SK-N-MC (cell line): ENCODE measurements around the gene NR5A2.

Experiments
- DNase-seq: peaks from one replicate; pipeline ENCODE4 v3.0.0-alpha.2; 2011; ENCODE audit warnings: low read depth, low spot score
- H3K27ac ChIP-seq: fragments of 200-600 bp; sonication (generic); 2 replicates; pipeline ENCODE4 v1.5.1; 2016; ENCODE audit warnings: mixed run types
- H3K36me3 ChIP-seq: fragments of 200-600 bp; sonication (generic); 2 replicates; pipeline ENCODE4 v1.6.1; 2017; ENCODE audit warnings: antibody characterized with exemption, low read length, mixed read lengths; ENCODE audit not compliant: insufficient read depth
- H3K4me3 ChIP-seq: fragments of 200-600 bp; sonication (generic); 2 replicates; pipeline ENCODE4 v1.5.1; 2016
- H3K9ac ChIP-seq: fragments of 200-600 bp; sonication (generic); 2 replicates; pipeline ENCODE4 v1.8.0; 2017; ENCODE audit warnings: mixed run types, mixed read lengths; ENCODE audit not compliant: insufficient read length
- H3K9me3 ChIP-seq: fragments of 200-600 bp; sonication (generic); 2 replicates; pipeline ENCODE4 v1.6.1; 2017; ENCODE audit warnings: low read depth, mild to moderate bottlenecking, antibody characterized with exemption, low read length, moderate library complexity, mixed read lengths
- EZH2 ChIP-seq: fragments of 200-600 bp; sonication (generic); IDR thresholded peaks from one replicate; pipeline ENCODE4 v1.6.1; 2017; ENCODE audit warnings: antibody characterized with exemption
- FOXP2 ChIP-seq: optimal IDR thresholded peaks from 2 replicates; pipeline ENCODE3; 2011; ENCODE audit warnings: mild to moderate bottlenecking, moderate library complexity; ENCODE audit not compliant: insufficient read depth; ENCODE audit errors: extremely low read length, control extremely low read depth
- POLR2AphosphoS5 ChIP-seq: IDR thresholded peaks from 2 replicates; pipeline ENCODE4 v1.6.1; 2012; ENCODE audit warnings: mild to moderate bottlenecking, low read depth, low read length, borderline replicate concordance

Gene NR5A2

DNA sequence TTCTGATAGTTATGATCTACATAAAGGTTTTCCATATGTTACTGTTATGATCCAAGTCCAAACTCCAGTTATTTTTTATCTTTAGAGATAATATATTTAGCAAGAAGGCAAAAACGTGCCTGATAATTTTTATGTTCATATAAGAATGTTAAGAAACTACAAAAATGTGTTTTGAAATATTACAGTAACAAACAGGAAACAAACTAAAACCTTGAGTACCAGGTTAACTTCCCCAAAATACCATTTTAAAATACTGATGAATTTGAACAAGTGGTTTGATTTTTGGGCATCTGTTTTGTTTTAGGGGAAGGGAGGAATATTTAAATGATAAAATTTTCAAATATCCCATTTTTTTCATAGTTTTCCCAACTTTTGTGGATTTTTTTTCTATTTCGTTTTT lies 124.8 kb downstream of the NR5A2 start:
- TF ChIP-seq FOXP2, result no peak
- no peak for TF ChIP-seq EZH2
- no peak for TF ChIP-seq POLR2AphosphoS5
- no peak for DNase-seq
- Histone ChIP-seq H3K27ac (no peak overlapping the region), H3K4me3 (no peak overlapping the region), H3K36me3 (no peaks in the 10 kb centered on the region), H3K9me3 (no peaks in the 10 kb centered on the region), H3K9ac (no peak overlapping the region)

DNA sequence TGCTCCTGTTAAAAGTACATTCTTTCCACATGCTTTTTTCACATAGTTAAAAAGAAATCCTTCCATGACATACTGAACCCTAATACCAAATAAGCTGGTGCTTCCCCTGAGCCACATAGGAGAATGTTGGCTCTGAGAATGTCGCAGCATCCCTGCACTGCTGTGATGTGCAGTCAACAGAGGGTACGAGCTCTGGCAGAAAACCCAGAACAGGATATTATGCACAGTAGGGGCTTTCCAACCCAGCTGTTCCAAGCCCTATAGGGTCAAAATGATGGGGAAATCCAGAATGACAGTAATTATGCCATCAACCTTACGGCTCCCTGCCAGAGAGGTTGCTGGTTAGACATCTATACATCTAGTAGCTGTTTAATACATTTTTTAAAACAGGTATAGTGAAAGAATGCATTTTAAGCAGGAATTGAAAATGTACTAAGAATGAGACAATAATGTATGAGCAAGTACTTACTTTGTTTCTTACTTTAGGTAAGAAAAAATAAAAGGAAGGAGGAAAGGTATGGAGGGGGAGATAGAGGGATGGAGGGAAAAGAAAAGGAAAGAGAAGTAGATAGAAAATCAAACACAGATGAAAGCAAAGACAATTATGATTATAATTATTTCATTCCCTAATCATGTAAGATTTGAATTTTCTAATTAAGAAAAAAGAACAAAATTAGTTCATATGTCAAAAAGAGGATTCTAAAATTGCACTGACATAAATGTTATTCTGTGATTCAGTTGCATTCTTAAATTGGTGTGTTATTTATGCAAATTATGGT lies 126.0 kb downstream of the NR5A2 start:
- H3K36me3 ChIP-seq, result no peaks in the 10 kb centered on the region
- H3K27ac ChIP-seq, result no peak overlapping the region
- no peak for TF ChIP-seq POLR2AphosphoS5
- TF ChIP-seq FOXP2, result no peak
- no peak for TF ChIP-seq EZH2
- H3K4me3 ChIP-seq, result no peak overlapping the region
- H3K9ac ChIP-seq, result no peak overlapping the region
- DNase-seq, result no peak
- no peaks in the 10 kb centered on the region for H3K9me3 ChIP-seq

DNA sequence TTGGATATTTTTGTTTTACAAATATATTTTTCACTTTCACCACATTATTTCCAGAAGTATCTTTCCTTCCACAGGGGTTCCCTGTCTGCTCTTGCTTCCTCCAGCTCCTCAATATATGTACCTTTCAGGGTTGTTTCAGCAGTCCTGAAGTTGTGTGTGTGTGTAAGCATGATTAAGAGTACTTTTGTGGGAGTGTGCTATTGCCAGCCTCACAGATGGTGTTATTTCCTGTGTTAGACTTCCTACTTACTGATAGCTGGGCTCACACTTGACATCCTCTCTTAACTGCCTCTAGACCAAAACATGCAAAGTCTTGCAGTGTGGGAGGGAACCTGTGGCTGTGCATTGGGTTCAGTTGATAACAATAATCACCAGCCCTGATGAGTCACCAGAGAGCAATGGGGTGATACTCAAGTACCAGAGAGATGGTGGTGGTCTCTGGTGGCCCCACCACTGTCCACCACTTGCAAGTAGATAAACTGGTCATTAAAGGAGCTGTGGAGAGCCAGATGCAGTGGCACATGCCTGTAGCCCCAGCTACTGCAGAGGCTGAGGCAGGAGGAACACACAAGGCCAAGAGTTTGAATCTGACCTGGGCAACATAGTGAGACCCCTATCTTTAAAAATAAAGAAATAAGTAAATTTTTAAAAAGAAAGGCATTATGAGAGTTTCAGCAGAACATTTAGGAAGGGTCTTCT lies 126.7 kb downstream of the NR5A2 start:
- Histone ChIP-seq H3K9ac (no peak overlapping the region), H3K9me3 (no peaks in the 10 kb centered on the region), H3K4me3 (no peak overlapping the region), H3K36me3 (no peaks in the 10 kb centered on the region), H3K27ac (no peak overlapping the region)
- DNase-seq, result no peak
- no peak for TF ChIP-seq EZH2
- no peak for TF ChIP-seq FOXP2
- TF ChIP-seq POLR2AphosphoS5, result no peak

DNA sequence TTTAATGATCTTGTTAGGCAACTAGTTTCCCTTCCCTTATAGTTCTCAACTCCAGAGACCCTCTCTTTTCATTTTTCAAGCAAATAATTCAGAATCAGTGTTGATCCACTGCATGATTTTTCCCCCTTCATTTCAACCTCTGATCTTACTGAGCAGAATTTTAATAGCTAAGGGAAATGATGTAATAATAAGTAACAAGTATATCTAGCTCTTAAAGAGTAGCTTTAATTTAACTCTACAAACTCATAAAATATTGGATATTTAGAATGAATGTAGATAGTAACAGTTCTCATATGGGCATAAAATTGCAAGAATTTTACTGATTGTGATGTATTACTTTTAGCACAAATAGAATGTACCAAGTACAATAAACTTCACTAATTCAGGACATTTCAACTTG lies 130.2 kb downstream of the NR5A2 start:
- DNase-seq, result no peak
- Histone ChIP-seq H3K36me3 (no peaks in the 10 kb centered on the region), H3K4me3 (peak overlapping the region; percentile 45), H3K9ac (peak overlapping the region; percentile 71), H3K27ac (peak overlapping the region; percentile 95), H3K9me3 (no peaks in the 10 kb centered on the region)
- TF ChIP-seq POLR2AphosphoS5 (no peak), FOXP2 (no peak), EZH2 (no peak)

DNA sequence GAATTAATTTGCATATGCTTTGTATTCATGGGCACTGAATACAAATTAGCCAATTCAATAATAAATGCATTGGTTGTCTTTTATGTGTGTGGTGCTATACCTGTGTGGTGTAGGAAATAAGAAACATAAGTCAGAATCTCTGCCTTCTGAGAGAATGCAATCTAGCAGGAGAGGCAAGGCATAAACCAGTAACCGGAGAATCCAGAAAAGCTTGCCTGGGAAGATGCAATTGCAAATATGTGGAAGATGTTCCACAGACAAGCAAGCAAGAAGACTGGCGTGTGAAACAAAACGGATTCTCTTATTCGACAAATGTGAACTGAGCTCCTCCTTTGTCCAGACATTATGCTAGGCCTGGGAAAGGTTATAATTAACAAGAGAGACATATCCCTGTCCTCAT lies 134.3 kb downstream of the NR5A2 start:
- DNase-seq, result no peak
- H3K36me3 ChIP-seq, result no peaks in the 10 kb centered on the region
- H3K9me3 ChIP-seq, result no peaks in the 10 kb centered on the region

DNA sequence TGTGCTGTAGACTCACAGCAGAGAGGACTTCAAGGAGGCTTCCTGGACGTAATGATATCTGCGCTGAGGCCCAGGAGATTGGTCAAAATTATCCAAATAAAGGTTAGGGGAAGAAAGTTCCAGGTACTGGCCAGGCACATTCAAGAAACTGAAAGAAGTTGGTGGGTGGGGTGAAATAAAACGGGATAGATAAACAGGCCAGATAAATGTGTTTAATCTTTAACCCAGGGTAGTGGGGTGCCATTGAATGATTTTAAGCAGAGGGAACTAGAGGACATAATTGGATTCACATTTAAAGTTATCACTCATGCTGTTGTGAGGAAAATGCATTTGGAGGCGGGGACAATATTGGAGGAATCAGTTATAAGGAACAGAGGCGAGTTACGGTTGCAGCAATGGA lies 134.7 kb downstream of the NR5A2 start:
- no peak for DNase-seq
- Histone ChIP-seq H3K36me3 (no peaks in the 10 kb centered on the region), H3K4me3 (no peak overlapping the region), H3K27ac (no peak overlapping the region), H3K9ac (no peak overlapping the region), H3K9me3 (no peaks in the 10 kb centered on the region)
- TF ChIP-seq POLR2AphosphoS5 (no peak), EZH2 (no peak), FOXP2 (no peak)

More for the DNA sequence above, 134.3 kb downstream of the NR5A2 start:
- no peak for TF ChIP-seq FOXP2
- TF ChIP-seq POLR2AphosphoS5, result no peak
- TF ChIP-seq EZH2, result no peak
- Histone ChIP-seq H3K27ac (no peak overlapping the region), H3K4me3 (no peak overlapping the region), H3K9ac (no peak overlapping the region)

DNA sequence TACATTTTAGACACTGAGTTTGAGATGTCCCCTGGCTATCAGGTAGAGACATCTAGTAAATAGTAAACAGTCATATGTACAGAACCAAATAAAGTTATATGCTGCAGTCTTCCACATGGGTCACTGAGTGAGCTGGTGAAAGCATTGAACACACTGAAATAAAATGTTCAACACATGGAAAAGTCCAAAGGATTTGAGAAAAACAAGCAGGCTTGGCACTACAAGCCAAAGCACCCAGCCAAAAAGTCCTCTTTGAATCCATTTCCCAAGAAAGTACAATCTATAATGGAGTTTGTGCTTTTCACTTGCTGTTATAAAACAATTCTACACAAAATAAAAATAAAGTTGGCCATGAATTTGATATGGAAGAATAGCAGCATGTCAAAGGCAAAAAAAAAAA lies 135.4 kb downstream of the NR5A2 start:
- no peak overlapping the region for H3K9ac ChIP-seq
- no peak for DNase-seq
- no peak overlapping the region for H3K27ac ChIP-seq
- H3K9me3 ChIP-seq, result no peaks in the 10 kb centered on the region
- H3K4me3 ChIP-seq, result no peak overlapping the region
- H3K36me3 ChIP-seq, result no peaks in the 10 kb centered on the region
- TF ChIP-seq FOXP2, result no peak
- TF ChIP-seq EZH2, result no peak
- no peak for TF ChIP-seq POLR2AphosphoS5

DNA sequence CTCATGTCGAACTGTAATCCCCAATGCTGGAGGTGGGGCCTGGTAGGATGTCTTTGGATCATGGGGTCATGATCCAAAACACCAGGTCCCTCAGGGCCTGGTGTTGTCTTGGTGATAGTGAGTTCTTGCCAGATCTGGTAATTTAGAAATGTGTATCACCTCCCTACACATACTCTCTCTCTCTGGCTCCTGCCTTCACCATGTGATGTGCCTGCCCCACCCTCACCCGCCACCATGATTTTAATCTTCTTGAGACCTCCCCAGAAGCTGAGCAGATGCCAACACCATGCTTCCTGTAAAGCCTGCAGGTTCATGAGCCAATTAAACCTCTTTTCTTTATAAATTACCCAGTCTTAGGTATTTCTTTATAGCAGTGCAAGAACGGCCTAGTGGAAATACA lies 136.4 kb downstream of the NR5A2 start:
- Histone ChIP-seq H3K9me3 (no peaks in the 10 kb centered on the region), H3K27ac (no peak overlapping the region), H3K36me3 (no peaks in the 10 kb centered on the region), H3K9ac (no peak overlapping the region), H3K4me3 (no peak overlapping the region)
- no peak for TF ChIP-seq POLR2AphosphoS5
- TF ChIP-seq EZH2, result no peak
- TF ChIP-seq FOXP2, result no peak
- no peak for DNase-seq
